Mucosa of gallbladder (tissue), 1 donor: ENCODE measurements around the gene HPX. TPM values are rescaled to one million over a fixed set of nuclear protein-coding genes. Genes with fewer than 3 reads are reported as not detected.

Experiments used
- DNase-seq: peaks from one replicate; pipeline ENCODE4 v3.0.0-alpha.2; 2020; ENCODE audit warnings: low spot score
- total RNA-seq: library from RNA; stranded (reverse); gene quantifications from one replicate; pipeline ENCODE4 v1.2.1, GENCODE V29; 2021
- donor health status: DM: no; HTN: no; CAD: no.

The HPX gene
- total RNA-seq, 1 donor from 2014 or later: 5.2 TPM

DNA sequence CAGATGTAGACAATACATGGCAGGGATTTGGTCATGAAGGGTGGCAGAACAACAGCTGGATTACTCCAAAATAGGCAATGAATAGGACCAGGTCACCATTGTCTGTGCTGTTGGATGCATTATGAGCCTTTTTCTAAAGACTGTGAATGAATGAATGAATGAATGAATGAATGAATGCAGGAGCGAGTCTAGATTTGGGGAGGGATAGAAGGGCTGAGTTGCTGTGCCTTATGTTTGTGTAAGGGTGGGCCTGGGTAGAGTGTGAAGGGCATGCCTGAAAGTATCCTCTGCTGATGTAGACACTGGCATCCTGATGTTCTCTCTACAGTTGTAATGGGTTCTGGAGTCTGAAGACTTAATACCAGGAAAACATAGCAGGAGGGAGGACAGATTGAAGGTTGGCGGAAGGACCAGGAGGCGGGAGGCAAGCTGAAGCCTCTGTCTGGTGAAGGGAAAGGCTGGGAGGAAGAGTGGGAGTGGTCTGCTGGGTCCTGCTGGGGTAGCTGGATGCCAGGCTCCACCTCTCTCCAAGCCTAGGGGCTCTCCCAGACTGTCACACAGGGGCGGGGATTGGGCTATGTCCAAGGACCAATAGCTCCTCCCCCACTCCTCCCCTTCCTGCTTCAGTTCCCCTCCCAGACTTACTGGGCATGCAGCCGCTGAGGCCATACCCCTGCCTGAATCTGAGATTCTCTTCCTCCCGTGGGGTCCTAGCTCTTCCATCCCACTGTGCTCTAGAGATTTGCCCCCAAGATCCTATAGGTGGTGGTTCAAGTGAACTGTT lies 28.1 kb upstream of the HPX start:
- peak; percentile 94 for DNase-seq

DNA sequence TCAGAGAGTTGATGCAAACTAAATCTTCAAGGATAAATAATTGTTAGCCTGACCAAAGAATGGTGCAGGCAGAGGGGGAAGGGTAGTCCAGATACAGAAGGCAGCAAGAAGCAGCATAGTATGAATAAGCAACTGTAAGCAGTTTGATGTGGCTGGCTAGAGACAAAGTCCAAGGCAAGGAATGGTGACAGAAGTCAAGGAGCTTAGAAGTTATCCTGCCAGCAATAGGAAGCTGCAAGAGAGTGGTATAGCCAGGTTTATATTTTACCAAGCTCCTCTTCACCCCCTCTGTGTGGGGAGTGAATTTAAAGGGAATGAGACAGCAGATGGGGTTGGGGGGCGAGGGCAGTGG lies 18.3 kb upstream of the HPX start:
- peak; percentile 32 for DNase-seq

DNA sequence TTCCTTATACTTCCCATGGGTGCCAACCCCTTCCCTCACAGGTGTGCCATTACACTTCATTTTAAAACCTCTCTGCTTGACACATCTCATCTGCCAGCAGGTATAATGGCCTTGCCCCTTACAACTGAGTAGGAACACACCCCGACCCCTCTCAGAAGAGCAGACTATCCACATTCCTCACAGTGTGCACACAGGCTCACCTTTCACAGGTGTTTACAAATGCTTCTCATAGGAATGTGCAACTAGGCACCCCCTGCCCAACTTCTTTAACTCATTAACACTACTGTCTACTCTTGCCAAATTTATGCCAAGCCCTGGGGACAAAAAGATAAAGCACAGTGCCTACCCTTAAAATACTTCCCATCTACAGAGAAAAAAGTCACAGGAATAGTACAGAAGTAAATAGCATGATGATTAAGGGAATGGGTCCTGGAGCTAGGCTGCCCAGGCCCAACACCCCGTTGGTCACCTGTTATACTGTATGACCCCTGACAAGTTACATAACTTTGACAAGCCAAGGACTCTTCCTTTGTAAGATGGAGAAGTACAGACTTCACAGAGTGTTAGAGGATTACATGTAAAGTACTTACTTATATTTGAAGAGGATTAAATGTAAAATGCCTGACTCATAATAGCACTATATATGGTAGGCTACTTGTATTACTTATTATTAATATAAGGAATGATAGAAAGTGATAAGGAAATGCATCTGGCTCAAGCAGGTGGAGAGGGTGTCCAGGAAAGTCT lies 17.7 kb upstream of the HPX start:
- DNase-seq: no peak

DNA sequence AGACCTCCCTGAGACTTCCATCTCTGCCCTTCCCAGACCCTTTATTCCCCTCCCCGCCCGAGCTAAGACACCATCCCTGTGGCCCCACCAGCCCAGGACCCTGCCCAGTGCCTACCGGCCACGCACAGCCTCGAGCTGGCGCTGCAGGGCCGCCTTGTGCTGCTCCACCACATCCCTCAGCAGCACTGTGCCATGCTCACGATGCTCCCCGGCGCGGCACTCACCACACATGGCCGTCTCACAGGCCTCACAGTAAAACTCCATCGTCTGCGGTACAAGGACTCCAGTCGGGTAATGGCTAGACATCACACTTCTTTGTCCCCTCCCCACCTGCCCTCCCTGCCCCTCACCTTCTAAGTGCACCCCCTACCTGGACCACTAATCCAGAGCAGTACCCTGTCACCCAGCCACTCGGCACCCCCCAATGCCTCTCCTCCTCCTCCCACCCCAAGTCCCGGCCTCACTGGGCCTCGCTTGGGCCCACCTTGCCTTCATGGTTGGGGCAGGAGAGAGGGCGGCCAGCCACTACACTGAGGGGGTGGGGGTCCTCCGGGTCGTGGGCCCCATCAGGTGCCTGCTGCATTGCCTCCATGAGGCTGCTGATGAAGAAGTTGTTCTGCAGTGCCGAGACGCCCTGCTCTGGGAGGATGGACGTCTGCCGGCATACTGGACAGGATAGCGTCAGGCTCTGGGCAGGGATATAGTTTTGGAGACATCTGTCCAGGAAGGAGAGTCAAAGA lies 17.0 kb upstream of the HPX start:
- no peak for DNase-seq

DNA sequence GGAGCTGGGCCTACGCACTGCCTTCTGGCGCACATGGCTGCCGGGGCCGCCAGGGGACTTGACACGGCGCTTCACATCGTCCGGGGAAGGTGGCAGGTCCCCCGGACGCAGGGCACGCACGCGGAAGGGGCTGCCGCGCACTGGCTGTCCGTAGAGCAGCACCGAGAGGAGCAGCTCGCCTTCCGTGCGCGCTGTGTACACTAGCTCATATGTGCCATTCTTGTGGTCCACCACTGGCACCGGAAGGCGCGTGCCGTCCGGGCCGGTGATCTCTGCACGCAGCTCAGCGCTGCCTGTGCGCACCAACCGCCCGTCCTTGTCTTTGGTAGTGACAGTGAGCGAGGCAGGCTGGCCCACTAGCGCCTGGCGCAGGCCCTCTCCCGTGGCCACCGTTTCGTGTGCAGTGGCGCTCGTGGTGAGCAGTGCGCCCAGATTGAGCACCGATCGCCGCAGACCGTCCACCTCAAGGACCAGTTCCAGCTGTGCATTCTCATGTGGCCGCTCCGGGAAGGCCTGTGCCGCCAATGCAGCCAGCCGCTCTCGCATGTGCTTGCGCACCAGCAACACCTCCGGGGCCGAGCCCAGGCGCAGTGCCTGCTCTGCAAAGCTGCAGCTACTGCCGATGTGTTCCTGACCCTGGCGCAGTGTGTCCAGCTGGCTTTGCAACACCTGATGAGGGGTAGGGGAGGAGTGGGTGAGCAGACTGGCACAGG lies 15.7 kb upstream of the HPX start:
- DNase-seq: no peak

DNA sequence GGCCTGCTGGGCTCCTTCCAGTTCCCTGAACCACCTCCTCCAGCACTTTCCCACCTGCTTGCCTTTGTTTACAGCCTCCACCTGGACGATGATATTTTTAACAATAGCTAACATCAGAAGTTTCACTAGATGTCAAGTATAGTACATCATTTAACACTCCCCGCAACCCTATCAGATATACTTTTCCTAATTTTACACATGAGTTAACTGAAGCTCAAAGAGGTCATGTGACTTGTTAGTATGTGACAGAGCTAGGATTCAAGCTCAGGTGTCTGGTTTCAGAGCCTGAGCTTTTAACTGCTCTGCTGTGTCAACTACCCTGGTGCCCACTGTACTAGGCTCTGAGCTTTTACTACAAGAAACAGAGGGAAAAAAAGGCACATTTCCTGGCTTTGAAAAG lies 14.3 kb upstream of the HPX start:
- no peak for DNase-seq

DNA sequence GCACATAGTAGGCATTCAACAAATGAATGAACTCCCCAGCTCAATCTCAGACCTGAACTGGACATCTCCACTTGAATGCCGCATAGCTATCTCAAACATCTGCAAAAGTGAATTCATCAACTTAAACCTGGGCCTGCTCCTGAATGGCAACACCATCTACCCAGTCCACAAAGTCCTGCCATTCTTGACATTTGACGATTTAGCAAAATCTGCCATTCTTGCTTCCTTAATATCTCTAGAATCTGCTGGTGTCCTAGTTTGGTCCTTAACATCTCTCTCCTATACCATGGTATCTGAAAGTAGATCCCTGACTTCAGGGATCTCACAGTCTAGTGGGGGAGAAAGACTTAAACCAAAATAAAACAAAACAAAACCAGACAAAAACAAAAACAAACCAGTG lies 12.4 kb upstream of the HPX start:
- no peak for DNase-seq

DNA sequence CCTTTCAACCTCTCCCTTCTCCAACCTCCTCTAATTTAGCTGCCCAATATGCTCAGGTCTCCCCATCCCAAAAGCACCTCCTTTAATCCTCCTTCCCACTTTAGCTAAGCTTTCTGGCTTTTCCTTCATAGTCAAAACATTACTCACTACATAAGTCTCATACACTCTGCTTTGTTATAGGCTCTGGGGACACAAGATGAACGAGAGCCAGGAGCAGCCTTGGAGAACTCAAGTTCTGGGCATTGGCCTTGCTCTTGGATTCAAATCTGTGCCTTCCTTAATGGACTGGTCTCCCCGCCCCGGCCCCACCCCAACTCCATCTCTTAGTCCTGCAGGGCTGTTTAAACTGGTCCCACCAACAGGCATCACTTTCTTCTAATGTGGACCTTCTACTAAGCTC lies 11.4 kb upstream of the HPX start:
- no peak for DNase-seq

DNA sequence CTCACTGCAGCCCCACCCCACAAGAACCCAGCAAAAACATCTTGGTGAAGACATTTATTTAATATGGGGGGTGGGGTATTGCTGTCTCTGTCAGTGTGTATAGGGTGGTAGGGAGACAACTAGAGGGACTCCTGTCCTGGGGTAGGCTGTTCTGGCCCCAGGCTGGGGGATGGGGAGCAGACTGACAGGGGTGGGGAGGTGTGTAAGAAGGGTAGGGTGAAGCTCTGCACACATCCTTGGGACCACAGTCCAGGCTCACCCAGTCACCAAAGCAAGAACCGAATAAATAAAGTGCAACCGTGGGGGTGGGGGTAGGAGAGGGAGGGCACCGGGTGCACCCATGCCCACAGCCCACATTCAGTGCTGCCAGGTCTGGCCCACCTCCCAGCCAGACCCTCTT lies 7.8 kb upstream of the HPX start:
- DNase-seq: no peak

DNA sequence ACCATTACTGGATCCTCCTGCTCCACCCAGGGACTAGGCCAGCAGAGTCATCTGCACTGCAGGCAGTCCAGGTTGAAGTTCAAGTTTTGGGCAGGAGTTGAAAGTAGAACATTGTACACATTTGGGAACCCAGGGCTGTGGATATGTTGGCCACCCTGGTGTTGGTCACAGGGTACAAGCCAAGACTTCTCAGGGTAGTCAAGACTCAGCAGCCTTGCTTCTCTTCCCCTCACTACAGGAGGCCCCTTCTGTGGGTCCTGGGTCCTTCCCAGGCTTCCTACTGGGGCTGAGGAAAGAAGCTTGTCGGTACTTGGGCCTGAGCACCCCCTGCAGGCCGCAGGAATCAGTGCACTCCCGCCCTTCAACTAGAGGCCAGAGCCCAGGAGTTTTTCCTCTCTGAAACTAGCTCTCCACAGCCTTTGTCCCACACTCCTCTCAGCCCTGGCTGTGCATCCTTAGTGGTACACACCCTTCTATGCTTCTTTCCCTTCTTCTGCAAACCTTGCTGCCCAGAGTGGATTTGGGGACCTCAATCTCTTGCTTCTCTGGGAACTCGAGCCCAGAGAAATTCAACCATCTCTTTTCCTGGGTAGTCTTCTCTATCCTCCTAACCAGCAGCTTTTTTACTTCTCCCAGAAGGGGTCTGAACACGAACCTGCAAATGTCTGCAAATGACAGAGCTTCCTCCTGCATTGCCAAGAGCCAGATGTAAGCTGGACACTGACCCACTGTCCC lies 2.6 kb upstream of the HPX start:
- DNase-seq: peak; percentile 56

DNA sequence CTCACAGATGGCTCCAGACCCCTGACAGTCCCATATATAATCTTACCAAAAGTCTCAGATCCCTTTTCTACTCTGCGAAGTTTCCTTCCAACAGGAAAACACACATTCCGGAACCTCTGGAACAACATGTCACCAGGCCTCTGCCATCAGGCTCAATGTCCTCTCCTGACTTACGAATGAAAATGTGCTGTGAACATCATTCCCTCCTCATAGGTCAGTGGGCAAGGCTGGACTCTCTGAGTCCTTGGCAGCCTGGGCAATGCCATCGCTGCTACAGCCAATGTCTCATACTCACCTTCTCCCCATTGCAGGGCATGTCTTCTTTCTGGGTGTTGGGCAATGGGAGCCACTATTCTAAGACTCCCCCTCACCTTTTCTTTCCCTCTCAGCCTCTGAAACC lies 1.7 kb upstream of the HPX start:
- no peak for DNase-seq

DNA sequence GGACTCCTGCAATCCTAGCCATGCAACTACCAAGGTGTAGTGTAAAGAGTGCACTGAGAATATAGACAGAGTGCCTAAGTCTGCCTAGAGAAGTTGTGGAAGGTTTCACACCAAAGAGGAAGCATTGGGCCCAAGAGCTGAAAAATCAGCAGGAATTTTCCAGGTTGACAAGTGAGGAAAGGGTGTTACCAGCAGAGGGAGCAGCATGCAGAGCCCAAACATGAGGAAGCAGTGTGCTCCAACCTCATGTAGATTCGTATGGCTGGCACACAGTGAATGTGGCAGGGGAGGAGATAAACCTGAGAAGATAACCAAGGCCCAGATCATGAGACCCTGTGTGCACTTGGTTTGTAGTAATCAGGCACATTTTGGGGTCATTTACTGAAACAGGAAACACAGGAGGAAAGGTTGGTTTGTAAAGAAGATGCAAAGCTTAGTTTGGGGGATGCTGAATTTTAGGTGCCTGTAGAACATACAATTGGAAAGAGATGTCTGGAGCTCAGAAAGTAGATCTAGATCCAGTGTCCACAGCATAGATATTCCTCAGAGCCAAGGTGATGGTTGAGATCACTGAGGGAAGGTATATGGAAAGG lies 1.7 kb downstream of the HPX start:
- peak; percentile 66 for DNase-seq

DNA sequence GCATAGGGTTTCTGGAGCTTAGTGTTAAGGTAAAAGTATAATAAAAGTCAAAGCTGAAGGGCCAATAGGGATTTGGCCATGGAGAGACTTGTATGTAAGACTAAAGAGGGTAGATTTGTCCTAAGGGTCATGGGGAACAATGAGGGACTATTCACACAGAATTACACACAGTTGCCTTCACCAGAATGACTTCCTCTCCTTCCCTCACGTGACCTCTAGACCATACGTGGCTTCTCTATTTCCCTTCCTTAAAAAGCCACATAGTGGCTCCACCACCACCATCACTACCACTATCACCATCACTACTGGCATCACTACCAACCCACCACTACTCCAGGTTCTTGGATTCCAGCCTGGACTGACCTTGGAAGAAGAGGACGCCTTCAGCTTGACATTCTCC lies 2.8 kb downstream of the HPX start:
- DNase-seq: no peak

DNA sequence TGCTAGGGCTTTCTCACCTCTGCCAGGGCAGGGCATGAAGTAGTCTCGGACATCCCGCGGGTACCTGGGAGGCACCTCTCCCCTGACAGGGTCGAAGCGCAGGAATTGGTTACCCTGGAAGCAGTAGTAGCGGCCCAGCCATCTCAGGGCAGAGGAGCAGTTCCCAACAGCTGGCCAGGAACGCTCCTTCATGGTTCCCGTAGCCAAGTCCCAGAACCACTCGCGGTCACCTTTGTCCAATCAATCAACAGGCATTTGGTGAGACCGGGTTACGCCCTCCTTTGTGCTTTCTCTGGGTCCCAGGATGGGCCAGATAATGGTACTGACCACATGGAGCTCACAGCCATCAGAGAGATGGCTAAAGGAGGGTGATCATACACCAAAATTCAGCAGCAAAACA lies 3.4 kb downstream of the HPX start:
- DNase-seq: no peak

DNA sequence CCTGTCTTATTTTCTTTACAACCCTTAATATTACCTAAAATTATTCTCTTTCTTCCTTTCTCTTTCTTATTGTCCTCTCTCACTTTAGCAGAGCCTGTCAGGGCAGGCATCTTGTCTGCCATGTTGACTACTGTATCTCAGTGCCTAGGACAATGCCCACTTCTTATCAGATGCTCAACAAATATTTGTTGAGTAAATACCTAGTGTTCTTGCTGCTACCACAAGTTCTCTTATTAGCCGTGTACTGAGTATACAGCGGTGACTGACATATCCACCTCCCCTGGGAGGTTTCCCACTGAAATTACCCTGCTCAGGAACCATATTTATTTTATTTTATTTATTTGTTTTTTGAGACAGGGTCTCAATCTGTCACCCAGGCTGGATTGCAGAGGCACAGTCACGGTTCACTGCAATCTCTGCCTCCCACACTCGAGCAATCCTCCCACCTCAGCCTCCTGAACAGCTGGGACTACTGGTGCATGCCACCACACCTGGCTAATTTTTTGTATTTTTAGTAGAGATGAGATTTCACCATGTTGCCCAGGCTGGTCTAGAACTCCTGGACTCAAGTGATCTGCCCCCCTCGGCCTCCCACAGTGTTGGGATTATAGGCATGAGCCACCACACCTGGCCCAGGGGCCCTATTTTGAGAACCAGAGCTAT lies 6.7 kb downstream of the HPX start:
- DNase-seq: no peak

DNA sequence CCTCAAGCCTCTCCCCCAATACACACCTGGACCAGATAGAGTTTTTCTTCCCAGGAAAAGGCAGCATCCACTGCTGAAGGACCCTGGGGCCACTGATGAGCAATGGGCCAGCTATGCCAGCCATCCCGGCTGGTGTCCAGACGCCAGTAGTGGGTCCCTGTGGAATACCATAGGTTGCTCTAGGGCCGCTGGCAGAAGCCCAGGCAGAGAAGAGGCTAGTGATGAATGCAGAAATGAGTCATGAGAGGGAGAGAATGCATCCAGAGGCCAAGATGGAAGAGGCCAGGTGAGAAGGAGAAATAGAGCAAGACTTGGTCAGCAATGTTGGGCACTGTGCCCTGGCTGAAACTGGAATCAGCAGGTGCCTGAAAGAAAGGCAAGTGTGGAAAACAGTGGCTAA lies 8.9 kb downstream of the HPX start:
- DNase-seq: no peak

DNA sequence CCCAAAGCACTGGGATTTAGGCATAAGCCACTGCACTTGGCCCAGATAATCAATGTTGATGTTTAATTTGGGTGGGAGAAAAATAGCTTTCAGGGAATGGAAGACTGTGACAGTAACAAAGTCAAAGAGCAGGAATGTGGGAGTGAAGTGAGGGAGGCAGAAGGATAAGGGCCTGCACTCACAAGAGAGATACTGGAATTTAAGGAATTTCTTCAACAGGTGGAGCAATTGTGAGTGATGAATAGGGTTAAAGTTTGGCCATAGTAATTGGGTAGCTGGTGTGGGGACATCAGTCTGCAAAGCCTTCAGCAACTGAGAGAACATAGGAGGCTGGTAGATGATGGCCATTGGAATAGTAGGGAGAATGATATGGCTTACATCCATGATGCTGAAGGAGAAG lies 13.3 kb downstream of the HPX start:
- no peak for DNase-seq

DNA sequence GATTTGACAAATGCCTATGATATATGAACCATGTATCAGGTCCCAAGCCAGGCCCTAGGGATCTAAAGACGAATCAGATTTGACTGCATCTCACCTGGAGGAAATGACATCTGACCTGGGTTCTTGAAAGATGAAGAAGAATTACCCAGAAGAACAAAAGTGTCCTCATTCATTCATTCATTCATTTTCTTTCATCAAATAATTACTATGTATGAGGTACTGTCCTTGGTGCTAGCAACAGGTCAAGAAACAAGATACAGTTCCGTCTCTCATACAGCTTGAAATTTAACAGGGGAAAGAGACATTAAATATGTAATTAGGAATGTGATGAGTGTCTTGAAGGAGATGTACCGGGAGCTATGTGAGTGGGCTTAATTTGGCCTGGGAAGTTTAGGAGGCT lies 20.1 kb downstream of the HPX start:
- DNase-seq: no peak

DNA sequence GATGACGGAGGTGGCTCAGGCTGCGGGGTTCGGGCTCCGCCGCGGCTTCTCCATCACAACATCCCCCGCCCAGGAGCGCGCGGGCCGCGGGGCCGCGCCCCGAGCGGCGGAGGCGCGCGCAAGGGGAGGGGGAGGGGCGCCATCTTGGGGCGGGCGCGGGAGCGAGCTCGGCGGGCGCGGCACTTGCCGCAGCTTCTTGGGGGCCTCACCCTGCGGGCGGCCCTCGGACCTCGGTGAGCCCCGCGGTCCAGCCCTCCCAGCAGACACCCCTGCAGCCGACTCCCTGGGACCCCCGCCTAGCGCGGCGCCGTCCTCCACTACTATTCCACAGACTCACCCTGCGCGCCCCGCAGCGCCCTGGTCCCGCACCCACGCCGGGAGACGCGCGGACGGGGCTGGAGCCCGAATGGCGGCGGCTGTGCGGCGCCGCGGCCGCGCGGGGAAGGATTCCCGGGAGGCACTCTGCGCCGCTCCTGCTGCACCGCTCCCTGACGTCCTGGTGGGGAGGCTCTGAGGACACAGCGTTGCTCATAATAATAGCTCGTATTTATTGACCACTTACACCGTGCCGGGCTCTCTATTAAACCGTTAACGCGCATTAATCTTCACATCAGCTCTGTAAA lies 21.7 kb downstream of the HPX start, which contains the start of gene APBB1:
Gene APBB1 (minus strand): TSS at position 86 of the 623 bp plus-strand sequence. CDS start 7,747 bp downstream, outside the sequence.
- peak; percentile 56 for DNase-seq

DNA sequence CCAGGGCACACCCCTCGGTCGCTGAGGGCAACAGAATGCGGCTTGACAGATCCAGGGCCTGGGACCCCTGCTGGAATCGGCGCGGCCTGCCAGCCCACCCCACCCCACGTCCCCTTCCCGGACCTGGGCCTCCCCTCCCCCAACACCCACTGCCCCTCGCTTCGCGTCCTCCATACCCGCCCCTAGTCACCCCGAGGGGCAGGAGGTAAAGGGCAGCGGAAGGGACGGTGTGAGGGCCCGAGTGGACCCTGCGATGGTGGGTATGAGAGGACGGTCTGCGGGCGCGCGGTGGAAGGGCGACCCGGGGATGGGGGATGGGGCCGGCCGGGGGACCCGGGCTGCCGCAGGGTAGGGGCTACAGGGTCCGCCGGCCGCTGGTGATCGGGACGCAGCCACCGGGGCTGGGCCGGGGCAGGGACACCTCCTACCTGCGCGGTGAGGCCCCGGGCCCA lies 22.2 kb downstream of the HPX start:
- no peak for DNase-seq
